ENCODE measurements around the gene TSPAN15.

DNA sequence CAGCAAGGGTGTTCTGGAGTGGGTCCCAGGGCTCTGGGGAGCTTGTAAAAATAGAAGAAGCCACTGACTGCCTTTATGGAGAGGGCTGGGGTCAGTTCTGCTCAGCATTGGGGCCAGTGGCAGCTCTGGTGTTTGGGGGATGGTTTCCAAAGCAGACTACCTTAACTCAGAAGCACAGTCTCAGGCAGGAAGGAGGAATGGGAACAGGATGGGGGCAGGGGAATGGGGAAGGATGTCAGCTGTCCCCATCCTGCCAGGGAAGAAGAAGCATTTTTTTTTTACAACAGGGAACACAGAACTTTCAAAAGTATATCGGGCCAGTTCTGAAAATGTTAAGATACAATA lies 28.8 kb downstream of the TSPAN15 start:
- TF ChIP-seq, protein P1, sequence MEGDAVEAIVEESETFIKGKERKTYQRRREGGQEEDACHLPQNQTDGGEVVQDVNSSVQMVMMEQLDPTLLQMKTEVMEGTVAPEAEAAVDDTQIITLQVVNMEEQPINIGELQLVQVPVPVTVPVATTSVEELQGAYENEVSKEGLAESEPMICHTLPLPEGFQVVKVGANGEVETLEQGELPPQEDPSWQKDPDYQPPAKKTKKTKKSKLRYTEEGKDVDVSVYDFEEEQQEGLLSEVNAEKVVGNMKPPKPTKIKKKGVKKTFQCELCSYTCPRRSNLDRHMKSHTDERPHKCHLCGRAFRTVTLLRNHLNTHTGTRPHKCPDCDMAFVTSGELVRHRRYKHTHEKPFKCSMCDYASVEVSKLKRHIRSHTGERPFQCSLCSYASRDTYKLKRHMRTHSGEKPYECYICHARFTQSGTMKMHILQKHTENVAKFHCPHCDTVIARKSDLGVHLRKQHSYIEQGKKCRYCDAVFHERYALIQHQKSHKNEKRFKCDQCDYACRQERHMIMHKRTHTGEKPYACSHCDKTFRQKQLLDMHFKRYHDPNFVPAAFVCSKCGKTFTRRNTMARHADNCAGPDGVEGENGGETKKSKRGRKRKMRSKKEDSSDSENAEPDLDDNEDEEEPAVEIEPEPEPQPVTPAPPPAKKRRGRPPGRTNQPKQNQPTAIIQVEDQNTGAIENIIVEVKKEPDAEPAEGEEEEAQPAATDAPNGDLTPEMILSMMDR (conservative IDR thresholded peaks at IDR 0.05; ENCODE audit: low read depth, low read length), result no peak
- TF ChIP-seq EZH2 (IDR thresholded peaks at IDR 0.05; ENCODE audit: low read length, unreplicated experiment), result no peak

Measured in PC-3 (cell line).